ENCODE data around the gene TMEM269.

DNA sequence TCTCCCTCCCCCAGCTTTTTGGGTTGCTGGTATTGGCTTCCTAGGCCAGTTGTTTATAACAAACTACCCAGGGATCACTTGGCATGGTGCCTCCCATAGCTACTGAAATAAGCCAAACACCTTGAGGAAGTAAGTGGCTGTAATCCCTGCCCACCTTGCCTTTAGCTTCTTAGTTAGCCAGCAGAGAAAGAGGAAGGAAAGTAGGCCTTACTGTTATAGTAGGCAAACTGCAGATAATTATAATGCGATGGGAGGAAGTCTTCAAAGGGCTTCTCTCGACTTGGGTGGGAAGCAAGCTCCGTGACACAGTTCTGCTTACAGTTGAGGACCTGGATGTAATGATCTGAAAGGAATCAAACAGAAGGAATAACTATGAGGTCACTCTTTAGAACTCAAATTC lies 26.1 kb upstream of the TMEM269 start:
- TF ChIP-seq CTCF (IDR thresholded peaks at IDR 0.05) (no peak), EP300 (IDR thresholded peaks at IDR 0.05) (no peak)

All from gastroesophageal sphincter (tissue), 3 donors.